ENCODE results near the gene ABHD12B. TPM values are rescaled to one million over a fixed set of nuclear protein-coding genes. Genes with fewer than 3 reads are reported as not detected.

Gene ABHD12B
- total RNA-seq, 2 donors from 2014 or later, result not detected

DNA sequence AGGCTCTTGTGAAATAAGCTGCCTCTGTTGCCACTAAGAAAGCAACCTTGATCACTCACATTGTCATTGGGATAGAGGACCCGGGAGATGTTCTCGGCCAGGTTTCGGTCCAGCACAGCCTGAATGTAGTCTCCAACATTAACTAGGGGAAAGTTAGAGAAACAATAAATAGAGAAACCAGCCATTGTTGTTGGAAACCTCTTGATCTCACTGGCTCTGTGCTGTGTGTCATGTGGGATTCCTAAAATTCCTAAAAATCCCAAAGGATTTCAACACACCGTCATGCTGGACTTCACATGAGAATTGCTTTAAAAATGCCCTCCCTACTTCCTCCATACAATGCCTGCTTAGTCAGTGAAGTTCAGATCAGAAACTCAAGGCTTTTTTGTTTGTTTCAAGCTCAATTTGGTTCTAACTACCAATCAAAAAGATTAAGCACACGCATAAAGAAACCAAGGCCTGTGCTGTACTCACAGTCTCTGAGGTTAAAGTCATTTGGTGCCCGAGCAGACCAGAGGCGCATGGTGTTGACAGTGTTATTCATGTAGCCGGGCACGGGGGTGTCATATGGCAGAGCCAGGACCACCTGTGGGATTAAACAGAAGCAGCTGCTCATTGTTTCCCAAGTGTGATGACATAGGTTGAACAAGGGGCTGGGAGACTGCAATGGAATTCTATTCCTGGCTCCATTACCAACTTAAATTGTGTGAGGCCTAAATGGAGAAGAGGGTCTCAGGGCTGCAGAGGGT, 48.8 kb downstream of the ABHD12B start:
- H3K27me3 Mint-ChIP-seq (ENCODE audit: low read depth), result no peaks in the 10 kb centered on the region
- no peaks in the 10 kb centered on the region for H3K4me1 Mint-ChIP-seq (ENCODE audit: low read depth)
- H3K36me3 Mint-ChIP-seq (ENCODE audit: insufficient read depth in 2 of 2), result no peaks in the 10 kb centered on the region
- no peak for DNase-seq
- H3K27ac Mint-ChIP-seq, result no peak overlapping the region
- H3K4me3 Mint-ChIP-seq, result no peak overlapping the region
- H3K9me3 Mint-ChIP-seq, result no peaks in the 10 kb centered on the region
- ATAC-seq (replicated peaks in 1 of 2), result no peak

DNA sequence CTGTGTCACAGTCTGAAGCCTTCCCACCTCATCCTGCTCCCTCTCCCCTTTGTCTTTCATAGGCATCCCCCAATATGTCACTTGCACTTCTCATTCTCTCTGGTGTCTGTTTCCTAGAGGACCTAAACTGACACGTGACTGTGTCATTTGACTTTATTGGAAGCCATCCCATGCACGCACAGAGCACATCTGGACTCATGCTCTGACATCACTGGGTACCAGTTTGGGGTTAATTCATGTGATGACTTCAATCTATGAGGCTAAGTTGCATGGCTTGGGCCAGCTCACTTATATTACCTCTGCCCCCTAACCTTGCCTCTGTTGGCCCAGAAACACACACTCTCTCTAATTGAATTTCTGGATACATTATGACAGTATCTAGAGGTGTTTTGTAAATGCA, 51.0 kb downstream of the ABHD12B start:
- no peak overlapping the region for H3K4me3 Mint-ChIP-seq
- DNase-seq, result no peak
- no peaks in the 10 kb centered on the region for H3K4me1 Mint-ChIP-seq (ENCODE audit: low read depth)
- ATAC-seq (replicated peaks in 1 of 2), result no peak
- no peaks in the 10 kb centered on the region for H3K36me3 Mint-ChIP-seq (ENCODE audit: insufficient read depth in 2 of 2)
- no peaks in the 10 kb centered on the region for H3K9me3 Mint-ChIP-seq
- no peak overlapping the region for H3K27ac Mint-ChIP-seq
- H3K27me3 Mint-ChIP-seq (ENCODE audit: low read depth), result no peaks in the 10 kb centered on the region

DNA sequence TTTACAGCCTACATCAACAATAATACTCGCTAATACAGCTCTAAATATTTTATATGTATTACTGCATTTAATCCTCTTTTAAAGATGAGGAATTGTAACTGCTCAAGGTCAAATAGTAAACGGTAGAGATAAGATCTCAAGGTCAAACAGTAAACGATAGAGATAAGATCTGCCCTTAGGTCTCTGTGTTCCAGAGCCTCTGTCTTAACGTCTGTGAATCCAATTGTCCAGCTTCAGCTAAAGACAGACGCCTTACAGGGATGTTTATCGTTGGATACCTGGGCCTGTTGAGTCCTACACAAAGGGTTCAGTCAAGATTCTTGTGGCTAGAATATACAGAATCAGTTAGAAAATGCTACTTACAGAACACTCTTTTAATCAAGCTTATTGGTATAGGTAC, 52.4 kb downstream of the ABHD12B start:
- Mint-ChIP-seq H3K9me3 (no peaks in the 10 kb centered on the region), H3K4me1 (ENCODE audit: low read depth) (no peaks in the 10 kb centered on the region), H3K27me3 (ENCODE audit: low read depth) (no peaks in the 10 kb centered on the region), H3K27ac (no peak overlapping the region), H3K4me3 (no peak overlapping the region), H3K36me3 (ENCODE audit: insufficient read depth in 2 of 2) (no peaks in the 10 kb centered on the region)
- no peak for DNase-seq
- ATAC-seq (replicated peaks in 1 of 2), result no peak

DNA sequence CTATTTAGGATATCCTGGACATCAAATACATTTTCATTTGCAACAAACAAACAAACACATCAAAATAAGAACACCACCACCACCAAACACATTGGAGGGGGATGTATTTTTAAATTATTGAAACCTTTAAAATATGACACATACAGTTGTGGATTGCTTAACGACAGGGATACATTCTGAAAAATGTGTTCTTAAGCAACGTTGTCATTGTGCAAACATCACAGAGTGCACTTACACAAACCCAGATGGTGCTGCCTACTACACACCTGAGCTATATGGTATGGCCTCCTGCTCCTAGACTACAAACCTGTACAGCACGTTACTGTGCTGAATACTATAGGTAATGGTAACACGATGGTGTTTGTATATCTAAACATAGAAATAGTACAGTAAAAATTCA, 53.0 kb downstream of the ABHD12B start:
- no peaks in the 10 kb centered on the region for H3K4me1 Mint-ChIP-seq (ENCODE audit: low read depth)
- H3K27ac Mint-ChIP-seq, result no peak overlapping the region
- H3K27me3 Mint-ChIP-seq (ENCODE audit: low read depth), result no peaks in the 10 kb centered on the region
- H3K36me3 Mint-ChIP-seq (ENCODE audit: insufficient read depth in 2 of 2), result no peaks in the 10 kb centered on the region
- DNase-seq, result no peak
- ATAC-seq (replicated peaks in 1 of 2), result no peak
- H3K9me3 Mint-ChIP-seq, result no peaks in the 10 kb centered on the region
- H3K4me3 Mint-ChIP-seq, result no peak overlapping the region

DNA sequence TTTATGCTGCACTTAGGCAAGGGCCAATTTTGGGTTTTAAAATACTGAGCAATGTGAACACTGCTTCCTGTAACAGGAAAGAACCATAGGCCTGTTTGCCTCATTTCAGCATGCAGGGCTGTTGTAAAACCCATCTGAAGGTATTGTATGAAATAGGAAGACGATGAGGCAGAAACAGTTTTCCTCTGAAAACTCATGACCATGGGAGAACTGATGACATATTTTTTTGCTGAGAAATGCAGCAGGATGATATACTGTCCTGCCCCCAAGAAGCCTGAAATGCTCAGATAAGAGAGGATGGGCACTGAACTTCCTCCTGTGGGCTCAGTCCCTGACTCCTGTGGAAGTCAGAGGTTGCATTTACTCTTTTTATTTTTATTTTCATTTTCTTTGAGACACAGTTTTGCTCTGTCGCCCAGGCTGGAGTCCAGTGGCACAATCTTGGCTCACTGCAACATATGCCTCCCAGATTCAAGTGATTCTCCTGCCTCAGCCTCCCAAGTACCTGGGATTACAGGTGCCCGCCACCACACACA, 55.1 kb downstream of the ABHD12B start:
- ATAC-seq (replicated peaks in 1 of 2), result no peak
- no peaks in the 10 kb centered on the region for H3K27me3 Mint-ChIP-seq (ENCODE audit: low read depth)
- H3K36me3 Mint-ChIP-seq (ENCODE audit: insufficient read depth in 2 of 2), result no peaks in the 10 kb centered on the region
- H3K27ac Mint-ChIP-seq, result no peak overlapping the region
- H3K4me3 Mint-ChIP-seq, result no peak overlapping the region
- DNase-seq, result no peak
- no peaks in the 10 kb centered on the region for H3K4me1 Mint-ChIP-seq (ENCODE audit: low read depth)
- no peaks in the 10 kb centered on the region for H3K9me3 Mint-ChIP-seq

DNA sequence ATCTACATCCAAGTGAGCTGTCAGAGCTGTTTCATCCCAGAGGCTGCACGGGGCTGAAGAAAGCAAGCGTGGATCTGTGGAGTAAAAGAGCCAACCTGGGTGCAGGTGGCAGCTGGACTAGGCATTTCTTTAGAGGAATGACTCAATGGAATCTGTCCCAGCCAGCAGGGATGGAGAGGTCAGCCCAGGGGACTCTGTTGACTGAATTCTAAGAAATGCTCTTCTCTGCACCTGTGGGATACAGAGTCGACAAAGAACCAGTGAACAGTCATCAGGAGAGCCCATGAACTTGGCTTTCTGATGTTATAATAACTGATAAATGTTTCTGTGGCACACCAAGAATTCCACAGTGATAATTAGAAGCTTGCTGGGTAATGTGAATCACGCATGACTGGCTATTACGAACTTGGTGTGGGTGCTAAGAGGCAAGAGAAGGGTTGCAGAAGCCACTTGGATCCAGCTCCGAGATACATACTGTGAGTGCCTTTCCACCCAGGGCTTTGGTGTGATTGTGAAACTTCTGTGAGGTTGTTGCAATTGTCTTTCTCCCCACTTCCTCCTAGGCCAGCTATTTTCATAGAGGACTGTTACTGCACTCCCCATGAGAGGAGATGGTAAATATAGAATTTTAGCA, 56.3 kb downstream of the ABHD12B start:
- Mint-ChIP-seq H3K27me3 (ENCODE audit: low read depth) (no peaks in the 10 kb centered on the region), H3K4me3 (no peak overlapping the region)

DNA sequence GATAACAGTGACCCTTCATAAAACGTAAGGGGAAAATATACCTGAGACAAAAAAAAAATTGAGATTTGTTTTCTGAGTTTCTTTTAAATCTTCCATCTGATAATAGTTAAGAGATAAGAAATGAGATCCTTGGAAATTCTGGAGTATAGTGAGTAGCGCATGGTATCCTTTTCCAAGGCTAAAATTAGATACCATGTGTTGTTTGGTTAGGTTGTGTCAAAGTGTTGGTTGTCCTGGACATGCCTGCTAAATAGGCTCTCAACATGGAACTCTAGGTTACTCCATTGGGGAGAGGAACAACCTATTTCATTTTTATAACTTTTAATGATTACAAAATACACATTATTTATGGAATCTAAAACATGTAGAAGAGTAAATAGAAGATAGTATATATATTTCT, 57.7 kb downstream of the ABHD12B start:
- Mint-ChIP-seq H3K27ac (no peak overlapping the region), H3K27me3 (ENCODE audit: low read depth) (no peaks in the 10 kb centered on the region), H3K36me3 (ENCODE audit: insufficient read depth in 2 of 2) (no peaks in the 10 kb centered on the region), H3K9me3 (no peaks in the 10 kb centered on the region), H3K4me1 (ENCODE audit: low read depth) (no peaks in the 10 kb centered on the region), H3K4me3 (no peak overlapping the region)
- ATAC-seq (replicated peaks in 1 of 2) (no peak), DNase-seq (no peak)

More for the DNA sequence above, 56.3 kb downstream of the ABHD12B start:
- DNase-seq, result no peak
- Mint-ChIP-seq H3K36me3 (ENCODE audit: insufficient read depth in 2 of 2) (no peaks in the 10 kb centered on the region), H3K4me1 (ENCODE audit: low read depth) (no peaks in the 10 kb centered on the region), H3K9me3 (no peaks in the 10 kb centered on the region), H3K27ac (no peak overlapping the region)
- no peak for ATAC-seq (replicated peaks in 1 of 2)

DNA sequence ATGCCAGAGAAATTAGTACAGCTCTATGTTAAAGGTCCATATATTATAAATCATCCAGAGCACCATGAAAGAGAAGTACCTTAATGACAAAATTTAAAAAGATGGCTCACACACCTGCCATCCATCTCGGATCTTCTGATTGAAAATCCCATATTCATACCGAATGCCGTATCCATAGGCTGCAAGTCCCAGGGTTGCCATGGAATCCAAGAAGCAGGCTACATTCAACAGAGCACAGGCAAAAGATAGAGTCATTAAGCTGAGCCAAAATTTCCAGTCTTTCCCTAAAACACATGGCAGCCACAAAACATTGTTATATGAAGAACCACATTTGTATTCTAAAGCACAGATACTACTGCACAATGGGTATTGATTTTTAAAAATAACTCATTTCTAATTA, 59.7 kb downstream of the ABHD12B start:
- no peak overlapping the region for H3K27ac Mint-ChIP-seq
- no peaks in the 10 kb centered on the region for H3K9me3 Mint-ChIP-seq
- DNase-seq, result no peak
- no peaks in the 10 kb centered on the region for H3K36me3 Mint-ChIP-seq (ENCODE audit: insufficient read depth in 2 of 2)
- H3K4me1 Mint-ChIP-seq (ENCODE audit: low read depth), result no peaks in the 10 kb centered on the region
- H3K27me3 Mint-ChIP-seq (ENCODE audit: low read depth), result no peaks in the 10 kb centered on the region
- no peak overlapping the region for H3K4me3 Mint-ChIP-seq
- ATAC-seq (replicated peaks in 1 of 2), result no peak

DNA sequence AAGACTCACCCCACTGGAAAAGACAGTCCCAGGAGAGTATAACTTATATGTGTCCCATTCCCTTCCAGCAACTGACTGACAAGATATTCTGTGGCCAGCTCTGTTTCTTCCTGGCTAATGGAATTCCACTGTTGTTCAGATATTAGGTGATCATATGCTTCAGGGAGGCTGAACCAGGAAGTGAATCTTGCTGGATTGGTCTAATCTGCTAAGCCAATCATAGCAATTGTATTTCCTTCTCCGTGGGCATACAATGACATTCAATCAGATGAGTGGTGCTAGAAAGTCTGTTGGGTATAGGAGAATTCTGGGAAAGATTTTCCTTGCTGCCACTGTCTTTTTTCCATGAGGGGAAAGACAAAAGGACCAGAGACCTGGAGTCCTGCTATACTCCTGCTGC, 60.3 kb downstream of the ABHD12B start:
- DNase-seq (no peak), ATAC-seq (replicated peaks in 1 of 2) (no peak)
- Mint-ChIP-seq H3K4me1 (ENCODE audit: low read depth) (no peaks in the 10 kb centered on the region), H3K9me3 (no peaks in the 10 kb centered on the region), H3K27ac (no peak overlapping the region), H3K36me3 (ENCODE audit: insufficient read depth in 2 of 2) (no peaks in the 10 kb centered on the region), H3K27me3 (ENCODE audit: low read depth) (no peaks in the 10 kb centered on the region), H3K4me3 (no peak overlapping the region)

DNA sequence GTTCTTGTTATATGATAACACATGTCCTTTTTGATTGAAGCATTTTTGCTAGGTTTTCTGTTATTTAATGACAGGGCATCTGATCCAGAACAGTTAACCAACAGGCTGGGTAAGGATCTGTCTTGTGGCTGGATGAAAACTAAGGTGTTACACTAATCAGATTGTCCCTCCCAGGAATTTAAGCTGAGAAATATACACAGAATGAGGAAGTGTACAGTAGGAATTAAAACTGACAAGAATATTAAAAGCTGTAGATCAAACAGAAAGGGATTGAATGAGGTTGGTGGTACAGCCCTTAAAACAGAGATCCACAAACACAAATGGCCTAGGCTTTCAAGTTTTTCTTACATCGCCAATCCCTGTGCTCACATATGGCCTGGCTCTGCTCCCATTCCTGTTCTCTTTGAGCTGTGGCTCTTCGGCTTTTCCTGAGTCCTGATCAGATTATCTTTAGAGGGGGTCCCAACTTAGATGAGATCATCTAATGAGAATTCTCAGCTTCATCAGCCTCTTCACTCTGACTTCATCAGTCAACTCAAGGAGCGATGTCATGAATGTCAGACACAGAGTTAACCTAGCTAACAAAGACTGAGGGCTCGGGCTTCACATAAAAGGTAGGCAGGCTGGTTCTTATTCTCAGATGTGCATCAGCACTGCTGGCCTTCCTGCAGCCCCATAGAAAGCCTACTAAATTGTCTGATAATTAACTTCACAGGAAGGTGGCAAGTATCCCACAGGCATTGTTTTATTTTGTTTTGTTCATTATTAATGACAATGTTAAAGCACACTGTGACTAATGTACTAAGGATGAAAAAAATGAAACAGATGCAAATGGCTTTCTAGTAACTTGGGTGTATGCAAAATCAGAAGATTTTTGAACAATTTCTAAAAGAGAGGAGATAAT, 61.0 kb downstream of the ABHD12B start:
- Mint-ChIP-seq H3K27ac (no peak overlapping the region), H3K4me1 (ENCODE audit: low read depth) (no peaks in the 10 kb centered on the region), H3K4me3 (no peak overlapping the region), H3K36me3 (ENCODE audit: insufficient read depth in 2 of 2) (no peaks in the 10 kb centered on the region), H3K27me3 (ENCODE audit: low read depth) (no peaks in the 10 kb centered on the region), H3K9me3 (no peaks in the 10 kb centered on the region)
- ATAC-seq (replicated peaks in 1 of 2), result no peak
- no peak for DNase-seq

DNA sequence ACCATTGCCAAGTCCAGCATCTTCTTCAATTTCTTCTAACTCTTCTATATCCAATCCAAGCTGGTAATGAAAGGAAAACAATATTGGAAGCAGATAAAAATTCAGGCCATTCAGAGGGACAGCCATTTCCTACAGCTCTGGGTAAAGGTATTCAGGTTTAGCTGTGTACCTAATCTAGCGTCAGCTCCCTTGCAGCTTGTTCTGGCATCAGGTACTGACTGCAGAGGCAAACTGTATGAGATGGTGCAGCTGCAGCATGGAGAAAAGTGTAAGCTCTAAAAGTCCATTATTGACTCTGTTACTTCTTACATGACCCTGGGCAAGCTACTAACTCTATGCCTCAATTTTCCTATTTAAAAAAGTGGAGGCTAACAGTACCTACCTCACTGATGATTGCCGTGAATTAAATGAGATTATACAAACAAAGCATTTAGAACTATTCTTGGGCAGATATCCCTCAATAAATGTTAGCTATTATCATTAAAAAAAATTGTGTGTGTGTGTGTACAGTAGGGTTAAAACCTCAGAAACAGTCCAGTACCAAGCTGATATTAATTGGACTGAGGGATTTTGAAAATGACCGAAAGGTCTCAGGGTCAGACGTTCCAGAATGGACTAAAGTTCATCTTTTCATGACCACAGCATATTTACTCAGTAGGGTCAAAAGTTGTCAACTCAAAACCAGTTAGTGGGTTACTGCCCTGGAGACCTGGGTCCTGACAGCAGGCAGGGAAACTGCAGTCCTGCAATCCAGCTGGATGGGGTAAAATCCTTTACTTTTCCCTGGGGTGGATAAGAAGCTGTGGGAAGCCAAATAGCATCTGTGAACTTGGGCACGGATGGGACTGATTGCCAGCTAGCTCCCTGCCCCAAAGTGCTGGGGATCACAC, 63.5 kb downstream of the ABHD12B start:
- ATAC-seq (replicated peaks in 1 of 2) (no peak), DNase-seq (no peak)
- no peaks in the 10 kb centered on the region for H3K9me3 Mint-ChIP-seq
- no peaks in the 10 kb centered on the region for H3K4me1 Mint-ChIP-seq (ENCODE audit: low read depth)
- H3K36me3 Mint-ChIP-seq (ENCODE audit: insufficient read depth in 2 of 2), result no peaks in the 10 kb centered on the region
- no peak overlapping the region for H3K27ac Mint-ChIP-seq
- no peak overlapping the region for H3K4me3 Mint-ChIP-seq
- H3K27me3 Mint-ChIP-seq (ENCODE audit: low read depth), result no peaks in the 10 kb centered on the region

DNA sequence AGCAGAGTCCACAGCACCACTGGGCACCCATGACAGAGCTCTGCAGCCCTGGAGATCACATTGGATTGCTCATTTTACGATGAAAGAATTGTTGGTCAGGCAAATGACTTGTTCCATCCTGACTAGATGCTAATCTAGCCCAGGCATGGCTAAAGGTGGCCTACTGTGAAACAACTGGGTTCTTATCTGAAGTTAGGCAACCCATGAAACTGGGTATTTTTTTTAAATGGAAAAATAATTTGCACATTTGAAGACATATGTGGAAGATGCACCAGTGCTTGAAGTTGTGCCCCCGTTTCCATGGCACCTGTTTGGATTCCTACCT, 64.1 kb downstream of the ABHD12B start:
- Mint-ChIP-seq H3K9me3 (no peaks in the 10 kb centered on the region), H3K27me3 (ENCODE audit: low read depth) (peaks cover 5% of the 10 kb centered on the region), H3K36me3 (ENCODE audit: insufficient read depth in 2 of 2) (no peaks in the 10 kb centered on the region), H3K27ac (no peak overlapping the region), H3K4me3 (no peak overlapping the region), H3K4me1 (ENCODE audit: low read depth) (no peaks in the 10 kb centered on the region)
- ATAC-seq (replicated peaks in 1 of 2), result no peak
- DNase-seq, result no peak
